ENCODE data around the gene CCDC192.

- TF ChIP-seq, protein P1, sequence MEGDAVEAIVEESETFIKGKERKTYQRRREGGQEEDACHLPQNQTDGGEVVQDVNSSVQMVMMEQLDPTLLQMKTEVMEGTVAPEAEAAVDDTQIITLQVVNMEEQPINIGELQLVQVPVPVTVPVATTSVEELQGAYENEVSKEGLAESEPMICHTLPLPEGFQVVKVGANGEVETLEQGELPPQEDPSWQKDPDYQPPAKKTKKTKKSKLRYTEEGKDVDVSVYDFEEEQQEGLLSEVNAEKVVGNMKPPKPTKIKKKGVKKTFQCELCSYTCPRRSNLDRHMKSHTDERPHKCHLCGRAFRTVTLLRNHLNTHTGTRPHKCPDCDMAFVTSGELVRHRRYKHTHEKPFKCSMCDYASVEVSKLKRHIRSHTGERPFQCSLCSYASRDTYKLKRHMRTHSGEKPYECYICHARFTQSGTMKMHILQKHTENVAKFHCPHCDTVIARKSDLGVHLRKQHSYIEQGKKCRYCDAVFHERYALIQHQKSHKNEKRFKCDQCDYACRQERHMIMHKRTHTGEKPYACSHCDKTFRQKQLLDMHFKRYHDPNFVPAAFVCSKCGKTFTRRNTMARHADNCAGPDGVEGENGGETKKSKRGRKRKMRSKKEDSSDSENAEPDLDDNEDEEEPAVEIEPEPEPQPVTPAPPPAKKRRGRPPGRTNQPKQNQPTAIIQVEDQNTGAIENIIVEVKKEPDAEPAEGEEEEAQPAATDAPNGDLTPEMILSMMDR (IDR thresholded peaks at IDR 0.05; ENCODE audit: insufficient read depth, low read depth, low read length) = no peak
- TF ChIP-seq EZH2 (IDR thresholded peaks at IDR 0.05; ENCODE audit: insufficient read depth, low read length) = no peak
Observed at GRCh38 chr5:127820910-127821553, 117.8 kb downstream of the CCDC192 start.

Data from astrocyte (in vitro differentiated cells and primary cell).